ENCODE results near the gene LRP6.
A peak's percentile ranks its signal among the peaks of the same experiment; 100 is the strongest.

Gene LRP6

DNA sequence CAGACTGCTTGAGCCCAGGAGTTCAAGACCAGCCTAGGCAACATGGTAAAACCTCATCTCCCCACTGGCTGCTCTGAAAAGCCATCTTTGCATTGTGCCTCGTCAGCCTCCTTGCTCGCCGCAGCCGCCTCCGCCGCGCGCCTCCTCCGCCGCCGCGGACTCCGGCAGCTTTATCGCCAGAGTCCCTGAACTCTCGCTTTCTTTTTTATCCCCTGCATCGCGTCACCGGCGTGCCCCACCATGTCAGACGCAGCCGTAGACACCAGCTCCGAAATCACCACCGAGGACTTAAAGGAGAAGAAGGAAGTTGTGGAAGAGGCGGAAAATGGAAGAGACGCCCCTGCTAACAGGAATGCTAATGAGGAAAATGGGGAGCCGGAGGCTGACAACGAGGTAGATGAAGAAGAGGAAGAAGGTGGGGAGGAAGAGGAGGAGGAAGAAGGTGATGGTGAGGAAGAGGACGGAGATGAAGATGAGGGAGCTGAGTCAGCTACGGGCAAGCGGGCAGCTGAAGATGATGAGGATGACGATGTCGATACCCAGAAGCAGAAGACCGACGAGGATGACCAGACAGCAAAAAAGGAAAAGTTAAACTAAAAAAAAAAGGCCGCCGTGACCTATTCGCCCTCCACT lies 155.8 kb downstream of the LRP6 start:
- peak; percentile 73 for DNase-seq

DNA sequence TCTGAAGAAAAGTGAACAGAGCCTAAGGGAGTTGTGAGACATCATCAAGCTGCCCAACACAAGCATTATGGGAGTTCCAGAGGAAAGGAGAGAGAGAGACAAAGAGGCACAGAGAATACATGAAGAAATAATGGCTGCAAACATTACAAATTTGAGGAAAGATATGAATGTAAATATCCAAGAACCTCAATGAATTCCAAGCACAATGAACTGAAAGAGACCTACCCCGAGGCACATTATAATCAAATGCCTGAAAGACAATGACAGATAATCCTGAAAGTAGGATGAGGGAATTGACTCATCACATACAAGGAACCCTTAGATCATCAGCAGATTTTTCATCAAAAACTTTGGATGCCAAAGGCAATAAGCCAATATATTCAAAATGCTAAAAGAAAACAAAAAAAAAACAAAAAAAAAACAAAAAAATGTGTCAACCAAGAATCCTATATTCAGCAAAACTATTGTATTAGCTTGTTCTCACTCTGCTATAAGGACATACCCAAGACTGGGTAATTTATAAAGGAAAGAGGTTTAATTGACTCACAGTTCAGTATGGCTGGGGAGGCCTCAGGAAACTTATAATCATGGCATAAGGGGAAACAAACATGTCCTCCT lies 158.3 kb downstream of the LRP6 start:
- DNase-seq, result no peak

DNA sequence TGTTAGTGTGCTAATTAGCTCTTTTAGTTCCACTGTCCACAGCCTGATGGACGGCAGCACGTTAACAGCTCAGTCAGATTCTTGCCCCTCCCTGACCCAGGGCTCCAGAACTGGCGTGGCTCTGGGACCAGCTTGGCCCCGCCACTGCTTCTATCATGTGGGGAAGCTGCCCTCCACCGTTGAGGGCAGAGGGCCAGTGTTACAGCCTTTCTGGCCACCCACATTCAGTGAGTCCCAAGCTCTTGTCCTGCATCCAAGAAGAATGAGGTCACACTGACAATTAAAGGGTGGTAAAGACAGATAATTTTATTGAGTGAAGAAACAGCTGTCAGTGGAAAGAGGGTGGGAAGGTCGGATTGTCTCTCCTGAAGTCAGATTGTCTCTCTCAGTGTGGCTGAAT lies 159.2 kb downstream of the LRP6 start:
- DNase-seq, result no peak

DNA sequence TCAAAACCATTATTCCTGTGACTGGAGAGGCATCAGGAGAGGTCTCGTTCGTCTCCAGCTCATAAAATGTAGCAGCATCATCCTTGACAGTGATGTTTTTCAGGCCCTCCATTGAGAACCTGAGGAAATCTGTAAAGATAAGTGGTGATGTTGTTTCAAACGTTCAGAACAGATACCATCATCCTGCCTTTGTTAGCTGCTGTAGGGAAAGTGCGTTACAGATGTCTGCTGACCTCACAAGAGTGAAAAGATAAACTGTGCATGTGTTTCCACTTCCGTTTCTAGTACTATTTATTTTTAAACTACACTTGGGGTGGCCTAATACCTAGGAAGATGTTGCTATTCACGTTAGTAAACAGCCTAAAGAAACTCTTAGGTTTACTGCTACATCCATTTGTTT lies 167.7 kb downstream of the LRP6 start:
- DNase-seq, result no peak

- no peak for DNase-seq
These were observed 168.2 kb downstream of the LRP6 start for GRCh38 chr12:12098691-12099015.

GRCh38 chr12:12097891-12098690 lies 168.8 kb downstream of the LRP6 start:
- no peak for DNase-seq

GRCh38 chr12:12095021-12095420 lies 171.8 kb downstream of the LRP6 start:
- no peak for DNase-seq

DNA sequence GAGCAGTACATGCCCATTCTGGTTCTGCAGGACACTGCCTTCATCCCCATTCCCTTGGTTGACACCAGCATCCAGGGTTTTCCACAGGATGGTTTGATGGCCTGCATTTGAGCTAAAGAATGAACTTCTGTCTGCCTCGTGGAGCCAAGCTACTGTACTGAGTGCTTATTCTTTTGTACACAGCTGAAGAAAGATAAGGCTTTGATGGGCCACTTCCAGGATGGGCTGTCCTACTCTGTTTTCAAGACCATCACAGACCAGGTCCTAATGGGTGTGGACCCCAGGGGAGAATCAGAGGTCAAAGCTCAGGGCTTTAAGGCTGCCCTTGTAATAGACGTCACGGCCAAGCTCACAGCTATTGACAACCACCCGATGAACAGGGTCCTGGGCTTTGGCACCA lies 172.4 kb downstream of the LRP6 start:
- DNase-seq, result no peak

DNA sequence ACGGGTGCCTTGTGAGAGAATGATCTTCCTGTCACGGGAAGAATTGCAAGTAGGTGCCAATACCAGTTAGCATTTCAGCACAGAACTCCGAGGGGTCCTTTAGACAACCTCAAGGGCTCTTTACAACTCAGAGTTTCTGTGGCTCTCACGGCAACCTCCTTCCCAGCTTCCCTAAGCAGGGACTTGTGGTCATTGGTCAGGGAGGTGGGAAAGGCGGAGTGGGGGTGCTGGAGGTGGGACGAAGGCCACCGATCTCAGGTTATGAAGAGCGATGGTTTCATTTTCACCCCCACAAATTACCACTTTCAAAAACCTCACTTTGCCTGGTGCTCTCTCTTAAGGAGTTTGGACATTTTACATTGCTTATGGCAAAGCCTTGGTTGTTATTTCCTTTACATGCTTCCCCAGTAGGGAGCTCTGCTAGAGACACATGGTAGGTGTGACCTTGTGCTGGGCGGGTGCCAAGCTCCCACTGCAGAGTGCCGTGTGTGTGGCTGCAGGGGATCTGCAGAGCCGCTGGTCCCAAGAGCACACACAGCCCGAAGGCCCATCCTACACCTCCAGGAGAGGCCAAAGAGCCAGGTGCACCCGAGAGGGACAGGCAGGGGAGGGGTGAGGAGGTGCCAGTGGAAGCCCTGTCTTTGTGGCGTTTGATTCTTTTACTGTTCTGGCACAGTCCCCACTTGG lies 174.7 kb downstream of the LRP6 start:
- no peak for DNase-seq

DNA sequence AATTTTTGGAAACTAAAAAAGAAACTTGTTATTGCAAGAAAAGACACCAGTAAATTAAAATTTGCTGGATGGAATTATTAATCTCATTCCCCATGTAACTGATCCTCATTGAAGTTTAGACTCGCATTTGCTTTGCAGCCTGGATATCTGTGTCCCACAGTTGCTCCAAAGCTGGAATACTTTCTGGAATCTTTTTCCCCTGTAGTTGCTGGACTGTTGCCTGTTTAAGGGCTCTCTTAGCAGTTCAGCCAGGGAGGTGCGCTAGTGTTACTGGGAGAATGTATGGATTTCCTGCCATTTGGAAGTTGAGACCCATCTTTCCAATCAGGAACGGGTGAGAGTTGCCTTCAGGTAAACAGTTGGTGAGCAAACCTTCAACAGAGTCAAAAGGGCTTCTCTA lies 175.8 kb downstream of the LRP6 start:
- DNase-seq, result no peak

GRCh38 chr12:12088761-12089160 lies 178.1 kb downstream of the LRP6 start:
- DNase-seq, result no peak

DNA sequence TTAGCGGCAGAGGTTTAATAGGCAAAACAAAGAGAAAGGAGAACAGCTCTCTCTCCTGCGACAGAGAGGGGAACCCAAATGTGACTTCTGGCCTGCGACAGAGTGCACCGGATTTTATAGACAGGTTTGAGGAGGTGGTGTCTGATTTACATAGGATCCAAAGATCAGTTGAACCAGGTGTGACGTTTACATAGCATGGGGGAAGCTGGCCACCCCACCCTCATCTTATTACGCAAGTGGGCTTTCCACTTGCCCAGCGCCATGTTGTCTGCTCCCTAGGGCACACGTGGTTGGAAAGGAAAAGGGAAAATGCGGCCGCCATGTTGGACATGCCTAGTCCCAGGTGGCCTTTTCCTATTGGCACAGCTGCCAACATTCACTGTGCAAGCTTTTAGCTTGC lies 178.7 kb downstream of the LRP6 start:
- no peak for DNase-seq

DNA sequence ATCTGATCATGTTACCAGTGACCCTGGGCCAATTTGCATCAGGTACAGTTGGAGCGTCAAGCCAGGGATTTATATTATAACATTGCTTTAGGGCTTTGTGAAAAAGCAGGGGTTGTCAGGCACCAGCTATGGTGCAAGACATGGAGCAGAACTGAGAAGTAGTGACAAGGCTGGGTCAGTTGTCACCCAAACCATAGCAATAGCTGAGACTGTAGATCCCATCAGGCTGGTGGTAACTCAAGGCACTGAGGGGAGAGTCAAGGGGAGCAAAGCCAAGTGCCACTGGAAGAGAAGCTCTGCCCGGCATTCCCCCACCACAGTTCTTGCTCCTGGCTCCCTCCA lies 179.2 kb downstream of the LRP6 start:
- DNase-seq, result no peak

- no peak for DNase-seq
These were observed 179.7 kb downstream of the LRP6 start for GRCh38 chr12:12086973-12087692.

- no peak for DNase-seq
These were observed 180.5 kb downstream of the LRP6 start for GRCh38 chr12:12086362-12086761.

DNA sequence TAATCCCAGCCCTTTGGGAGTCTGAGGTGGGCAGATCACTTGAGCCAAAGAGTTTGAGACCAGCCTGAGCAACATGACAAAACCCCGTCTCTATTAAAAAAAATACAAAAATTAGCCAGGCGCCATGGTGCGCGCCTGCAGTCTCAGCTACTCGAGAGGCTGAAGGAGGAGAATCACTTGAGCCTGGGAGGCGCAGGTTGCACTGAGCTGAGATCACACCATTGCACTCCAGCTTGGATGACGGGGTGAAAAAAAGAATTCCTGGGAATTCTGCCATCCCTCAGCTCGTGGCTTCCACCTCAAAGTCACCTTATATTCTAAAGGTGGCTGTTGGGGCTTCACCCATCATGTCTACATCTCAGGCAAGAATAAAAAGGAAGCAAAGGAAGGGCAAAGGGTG lies 183.2 kb downstream of the LRP6 start:
- no peak for DNase-seq

DNA sequence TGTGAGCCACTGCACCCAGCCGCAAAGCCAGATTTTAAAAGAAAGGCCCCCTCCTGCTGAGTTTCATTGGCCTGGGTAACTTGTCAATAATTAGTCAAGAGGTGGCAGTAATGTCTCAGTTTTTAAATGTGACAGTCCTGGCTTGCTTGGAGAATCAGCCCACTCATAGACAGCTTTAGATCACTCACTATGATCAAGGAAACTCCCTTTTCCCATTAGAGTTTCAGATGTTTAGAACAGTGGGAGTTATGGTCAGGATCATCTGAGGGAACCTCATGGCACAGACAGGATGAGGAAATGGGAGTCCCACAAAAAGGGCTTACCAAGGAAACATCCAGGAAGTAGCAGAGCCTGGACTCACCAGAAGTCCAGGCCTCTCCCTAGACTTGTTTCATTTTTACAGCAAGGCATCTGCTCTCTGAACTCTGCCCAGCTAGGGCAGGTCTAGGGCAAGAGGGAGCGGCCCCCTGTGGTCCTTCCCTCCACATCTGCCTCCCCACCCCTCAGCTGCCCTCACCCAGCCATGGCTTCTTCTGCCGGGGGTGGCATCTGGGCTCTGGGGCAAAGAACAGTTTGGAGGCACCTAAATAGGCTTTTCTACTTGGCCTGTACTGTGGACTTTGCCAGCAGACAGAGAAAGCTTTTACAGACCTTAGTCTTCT lies 184.9 kb downstream of the LRP6 start:
- DNase-seq, result no peak

DNA sequence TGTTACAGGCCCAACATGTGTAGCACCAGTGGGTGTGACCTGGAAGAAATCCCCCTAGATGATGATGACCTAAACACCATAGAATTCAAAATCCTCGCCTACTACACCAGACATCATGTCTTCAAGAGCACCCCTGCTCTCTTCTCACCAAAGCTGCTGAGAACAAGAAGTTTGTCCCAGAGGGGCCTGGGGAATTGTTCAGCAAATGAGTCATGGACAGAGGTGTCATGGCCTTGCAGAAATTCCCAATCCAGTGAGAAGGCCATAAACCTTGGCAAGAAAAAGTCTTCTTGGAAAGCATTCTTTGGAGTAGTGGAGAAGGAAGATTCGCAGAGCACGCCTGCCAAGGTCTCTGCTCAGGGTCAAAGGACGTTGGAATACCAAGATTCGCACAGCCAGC lies 187.6 kb downstream of the LRP6 start:
- no peak for DNase-seq

DNA sequence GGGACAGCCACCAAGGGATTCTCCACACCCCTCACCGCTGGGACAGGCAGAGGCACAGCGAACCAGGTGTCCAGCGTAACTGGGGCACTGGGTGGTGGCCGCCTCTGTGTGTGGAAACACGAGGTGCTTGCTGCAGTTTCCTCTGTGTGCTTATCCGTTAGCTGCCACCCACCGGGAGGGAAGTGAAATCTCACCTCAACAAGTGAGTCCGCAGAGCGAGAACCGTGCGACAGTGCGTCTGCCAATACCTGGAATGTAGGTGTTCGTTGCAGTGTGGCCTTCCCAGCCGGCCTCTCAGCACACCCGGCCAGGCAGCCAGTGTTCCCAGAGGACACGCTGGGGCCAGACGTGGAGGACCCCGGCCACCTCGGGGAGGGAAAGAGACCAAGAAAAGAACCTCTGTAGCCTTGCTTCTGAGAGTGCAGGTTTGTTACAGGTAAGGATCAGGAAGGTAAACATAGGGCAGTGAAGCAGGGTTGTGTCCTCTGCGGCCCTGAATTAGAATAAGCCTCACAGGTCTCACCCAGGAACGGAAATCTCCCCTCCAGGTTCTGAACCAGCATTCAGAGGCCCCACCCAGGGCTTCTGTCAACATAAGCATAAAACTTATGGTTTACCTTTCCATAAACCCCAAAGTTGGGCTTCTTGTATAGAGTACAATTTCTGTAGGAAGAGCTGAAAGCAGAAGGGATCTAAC lies 194.6 kb downstream of the LRP6 start:
- DNase-seq, result peak; percentile 79

DNA sequence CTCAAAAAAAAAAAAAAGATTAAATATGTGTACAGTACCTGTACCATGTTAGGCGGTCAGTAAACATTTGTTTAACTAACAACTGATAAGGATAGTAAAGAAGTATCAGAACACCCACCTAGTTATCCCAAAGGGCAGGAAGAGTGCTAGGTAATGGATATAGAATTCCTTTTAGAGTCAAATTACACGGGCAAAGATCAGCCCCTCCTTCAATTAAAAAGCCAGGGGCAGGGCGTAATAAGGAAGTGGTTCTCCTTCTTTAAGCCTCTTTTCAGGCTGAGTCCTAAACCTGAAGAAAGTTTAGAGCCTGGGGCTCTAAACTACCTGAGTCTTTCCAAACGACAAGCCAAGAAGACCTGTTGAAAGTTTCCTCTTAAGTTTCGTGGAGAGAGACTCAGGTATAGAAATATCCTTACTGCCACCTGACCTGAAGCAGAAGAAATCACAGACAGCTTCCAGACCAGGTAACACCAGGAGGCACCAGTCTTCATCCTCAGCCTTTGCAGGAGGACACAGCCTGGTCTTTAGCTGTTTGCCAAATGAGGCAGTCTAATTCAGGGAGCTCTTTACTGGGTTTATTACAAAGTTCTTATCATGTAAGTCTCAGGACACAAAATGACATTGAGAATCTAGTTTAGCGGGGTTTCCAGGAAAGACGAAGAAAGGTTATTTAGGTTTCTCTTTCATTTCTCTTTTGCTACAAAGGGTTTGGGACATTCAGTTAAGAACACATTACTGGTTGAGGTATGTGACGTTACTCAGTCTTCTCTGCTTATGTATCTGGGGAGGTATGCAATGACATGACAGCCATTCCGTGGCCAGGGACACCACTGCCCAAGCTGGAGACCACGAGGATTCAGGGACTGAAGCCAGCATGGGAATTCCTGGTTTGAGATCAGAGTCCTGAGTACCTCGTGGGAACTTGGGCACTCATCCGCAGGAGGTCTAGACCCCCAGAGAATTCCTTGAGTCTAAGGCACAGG lies 195.9 kb downstream of the LRP6 start, which contains the start of gene BCL2L14:
Gene BCL2L14 (plus strand): TSS at position 266 of the 983 bp plus-strand sequence. CDS start 8,367 bp downstream, outside the sequence.
- peak; percentile 70 for DNase-seq
